GM19238 (cell line): Measurements from ENCODE around the gene TRIM25.

Experiments used
- DNase-seq: peaks from one replicate; pipeline ENCODE4 v3.0.0; 2011; ENCODE audit warnings: low spot score; ENCODE audit not compliant: insufficient read length

The TRIM25 gene

DNA sequence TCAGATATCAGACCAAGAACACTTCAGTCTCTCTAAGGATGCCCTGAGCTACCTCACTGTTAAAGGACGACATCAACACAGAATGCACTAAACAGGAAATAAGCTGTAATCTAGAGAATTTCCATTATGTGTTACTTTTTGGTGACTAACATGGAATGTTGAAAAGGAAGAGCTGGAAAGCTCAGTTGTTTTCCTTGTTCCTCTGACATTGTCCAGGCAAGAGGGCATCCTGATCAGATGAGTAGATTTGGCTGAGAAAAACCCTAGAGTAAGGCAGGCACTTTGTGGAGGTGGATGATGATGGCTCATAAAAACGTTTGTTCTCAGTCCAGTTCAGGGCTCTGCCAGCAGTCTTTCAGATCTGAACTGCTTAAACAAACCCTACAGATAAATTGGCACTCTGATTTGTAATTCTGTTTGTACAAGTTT, 45.9 kb downstream of the TRIM25 start:
- no peak for DNase-seq

DNA sequence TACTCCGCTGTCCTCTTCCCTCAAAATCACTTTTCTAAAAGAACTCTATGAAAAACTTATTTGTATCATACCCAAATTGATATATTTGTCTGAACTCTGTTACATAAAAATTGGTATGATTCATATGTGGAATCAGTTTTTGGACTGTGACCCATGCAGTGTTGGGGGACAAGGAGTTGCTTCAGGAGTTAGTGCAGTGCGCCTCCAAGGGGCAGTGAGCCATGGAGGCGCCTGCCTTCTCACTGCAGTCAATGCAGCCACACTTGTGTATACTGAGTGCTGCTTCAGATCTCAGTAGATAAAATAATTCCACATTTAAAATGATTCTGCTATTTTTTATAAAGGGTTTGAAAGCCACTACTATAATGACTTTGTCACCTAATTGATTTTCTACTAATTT, 47.4 kb downstream of the TRIM25 start:
- no peak for DNase-seq

DNA sequence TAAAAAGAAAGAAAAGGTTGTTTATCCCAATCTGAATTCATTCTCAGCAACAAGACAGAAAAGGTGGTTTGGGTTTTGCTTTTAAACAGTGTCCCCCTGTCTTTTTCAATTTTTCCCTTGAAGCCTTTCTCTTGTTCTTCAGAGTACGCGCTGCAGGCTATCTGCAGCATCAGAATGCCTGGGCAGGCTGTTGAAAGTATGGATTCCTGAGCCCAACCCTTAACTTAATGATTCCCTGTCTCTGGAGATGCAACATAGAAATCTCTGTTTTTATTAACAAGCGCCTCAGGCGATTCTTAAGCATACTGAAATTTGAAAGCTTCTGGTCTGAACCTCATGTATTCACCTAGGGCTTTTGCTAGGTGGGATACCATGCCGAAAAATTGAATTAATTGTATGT, 47.8 kb downstream of the TRIM25 start:
- DNase-seq, result no peak

DNA sequence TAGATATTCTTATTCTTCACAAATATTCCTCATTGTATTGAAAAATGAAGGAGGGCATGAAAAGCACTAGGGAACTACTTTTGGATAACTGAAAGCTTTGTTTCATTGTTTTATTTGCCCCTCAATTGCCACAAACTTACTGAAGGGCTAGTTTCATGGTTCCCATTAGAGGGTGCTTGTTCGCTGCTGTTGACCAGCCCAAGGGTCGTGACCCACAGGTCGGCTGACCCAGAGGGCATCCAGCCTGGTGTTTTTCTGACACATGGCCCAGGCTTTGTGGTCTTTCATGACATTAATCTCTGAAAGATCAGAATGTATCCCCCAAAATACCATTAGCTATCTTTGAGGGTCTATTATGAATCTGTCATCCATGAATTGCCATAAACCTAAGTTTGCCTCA, 49.9 kb downstream of the TRIM25 start:
- DNase-seq, result no peak

DNA sequence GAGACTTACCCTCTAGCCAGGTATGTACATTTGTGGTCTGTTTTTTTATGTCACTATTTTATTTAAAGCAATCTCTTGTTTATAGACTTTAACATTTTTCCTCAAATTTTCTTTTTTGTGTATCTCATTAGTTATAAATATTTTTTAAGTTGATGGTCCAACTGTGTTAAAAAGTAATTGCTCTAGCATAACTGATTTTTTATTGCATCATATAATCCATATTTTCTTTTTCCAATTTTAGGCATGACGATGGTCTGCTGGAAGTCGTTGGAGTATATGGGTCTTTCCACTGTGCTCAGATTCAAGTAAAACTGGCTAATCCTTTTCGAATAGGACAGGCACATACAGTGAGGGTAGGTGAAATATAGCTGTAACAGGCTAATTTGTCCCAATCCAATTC, 52.0 kb downstream of the TRIM25 start:
- no peak for DNase-seq

DNA sequence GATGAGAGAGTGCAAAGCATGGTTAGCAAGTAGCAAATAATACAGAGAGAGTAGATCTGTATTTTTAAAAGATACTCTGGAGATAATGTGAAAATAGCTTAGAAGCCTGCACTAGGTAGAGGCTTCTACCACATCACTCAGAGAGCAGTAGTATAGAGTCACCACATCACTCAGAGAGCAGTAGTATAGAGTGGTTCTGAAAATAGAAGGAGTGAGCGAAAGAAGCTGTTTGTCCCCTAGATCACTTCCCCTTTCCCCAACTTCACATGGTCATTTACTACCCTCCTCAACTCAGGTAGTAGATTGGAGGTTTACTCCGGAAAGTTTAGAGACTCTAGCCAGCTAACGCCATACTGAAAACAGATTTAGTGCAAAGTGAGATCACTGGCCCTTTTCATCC, 62.8 kb downstream of the TRIM25 start:
- no peak for DNase-seq

DNA sequence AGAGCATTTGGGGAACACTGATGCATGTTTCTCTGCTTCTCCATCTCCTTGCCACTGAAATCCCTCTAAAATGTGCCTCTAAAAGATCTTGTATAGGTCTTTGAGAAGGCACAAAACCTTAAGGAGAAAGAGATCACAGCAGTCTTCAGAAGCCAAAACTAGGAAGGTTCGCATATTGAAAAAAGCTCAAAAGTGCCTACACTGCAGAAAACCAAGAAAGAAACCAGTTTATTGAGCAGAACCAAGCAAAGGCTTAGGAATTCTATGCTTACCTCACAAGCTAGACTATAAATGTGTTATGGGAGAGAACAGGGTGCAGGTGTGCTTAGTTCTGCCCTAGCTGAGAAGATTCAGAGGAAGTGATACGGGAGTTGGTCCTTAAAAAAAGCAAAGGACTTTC, 63.3 kb downstream of the TRIM25 start:
- DNase-seq, result no peak

DNA sequence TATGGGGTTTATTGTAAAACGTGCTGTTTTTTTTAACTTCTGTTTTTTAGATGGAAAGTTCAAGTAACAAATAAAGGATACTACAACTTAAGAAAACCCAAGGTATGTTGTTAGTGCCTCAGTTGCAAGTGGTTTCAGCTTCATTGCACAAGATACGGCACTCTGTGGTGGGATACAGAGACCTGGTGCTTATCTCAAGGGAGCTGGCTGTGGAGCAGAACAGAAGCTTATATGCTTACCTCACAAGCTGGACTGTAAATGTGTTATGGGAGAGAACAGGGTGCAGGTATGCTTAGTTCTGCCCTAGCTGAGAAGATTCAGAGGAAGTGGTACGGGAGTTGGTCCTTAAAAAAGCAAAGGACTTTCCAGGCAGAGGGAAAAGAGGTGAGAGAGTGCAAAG, 64.7 kb downstream of the TRIM25 start:
- no peak for DNase-seq

DNA sequence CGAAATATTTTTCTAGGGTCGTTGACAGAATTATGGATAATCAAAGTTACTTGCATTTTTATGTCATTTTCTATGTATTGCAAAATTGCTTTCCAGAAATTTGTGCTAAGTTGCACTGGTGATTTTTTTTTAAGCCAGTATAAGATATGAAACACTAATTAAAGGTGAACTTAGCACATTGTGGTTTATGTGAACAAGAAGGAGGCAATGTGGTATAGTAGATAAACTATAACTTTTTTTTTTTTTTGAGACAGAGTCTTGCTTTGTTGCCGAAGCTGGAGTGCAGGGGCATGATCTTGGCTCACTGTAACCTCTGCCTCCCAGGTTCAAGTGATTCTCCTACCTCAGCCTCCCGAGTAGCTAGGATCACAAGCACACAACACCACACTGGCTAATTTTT, 66.7 kb downstream of the TRIM25 start:
- DNase-seq, result no peak

DNA sequence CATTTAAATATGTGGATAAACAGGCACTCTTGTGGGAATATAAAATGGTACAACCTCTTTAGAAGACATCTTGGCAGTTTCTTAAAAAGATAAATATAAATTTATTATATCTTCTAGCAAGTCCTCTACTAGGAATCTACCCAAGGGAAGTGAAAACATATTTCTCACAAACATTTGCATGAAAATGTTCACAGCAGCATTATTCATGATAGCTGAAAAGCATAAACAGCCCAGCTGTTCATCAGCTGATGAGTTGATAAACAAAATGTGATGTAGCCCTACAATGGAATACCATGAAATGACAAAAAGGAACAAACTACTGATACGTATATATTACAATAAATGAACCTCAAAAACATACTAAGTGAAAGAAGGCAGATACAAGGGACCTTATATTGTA, 67.9 kb downstream of the TRIM25 start:
- DNase-seq, result no peak

DNA sequence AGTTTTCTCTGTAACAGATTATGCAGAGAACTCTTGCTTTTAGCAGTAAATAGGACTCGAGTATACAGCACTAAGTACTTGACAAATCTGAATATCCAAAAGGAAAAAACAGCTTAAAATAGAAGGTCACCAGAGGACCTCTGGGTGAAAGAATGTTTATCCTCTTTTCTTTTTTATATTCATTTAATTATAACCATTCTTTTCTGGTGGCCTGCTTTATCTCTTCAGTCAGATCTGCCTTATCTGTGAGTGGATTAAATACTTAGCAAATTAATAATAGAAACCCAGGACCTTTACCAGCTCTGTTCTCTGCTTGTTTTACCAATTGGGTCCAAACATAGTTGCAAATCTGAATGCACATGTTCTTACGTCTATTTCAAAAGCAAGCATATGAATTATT, 71.3 kb downstream of the TRIM25 start:
- DNase-seq, result no peak

DNA sequence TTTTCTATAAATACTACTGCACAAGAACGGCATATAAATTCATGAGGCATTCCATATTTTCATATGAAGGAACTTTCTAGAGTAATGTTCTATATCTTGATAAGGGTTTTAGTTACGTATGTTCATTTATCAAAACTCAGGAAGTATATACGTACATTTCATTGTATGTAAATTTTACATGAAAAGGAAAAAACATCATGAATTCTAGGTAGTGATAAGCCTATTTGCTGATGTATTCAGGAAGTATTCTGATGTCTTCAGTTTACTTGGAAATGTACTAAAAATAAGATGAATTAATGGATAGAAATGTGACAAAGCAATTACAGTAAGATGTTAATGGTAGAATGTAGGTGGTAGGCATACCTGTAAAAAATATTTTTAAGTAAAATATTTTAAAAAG, 75.2 kb downstream of the TRIM25 start:
- no peak for DNase-seq
